Neutrophil (primary cell): ENCODE data around the gene KRTAP6-1.

ENCODE experiments used
- H3K27ac ChIP-seq: fragments of 200-600 bp; sonication (generic); 2 replicates; pipeline ENCODE4 v1.5.1; 2016; ENCODE audit warnings: mild to moderate bottlenecking, moderate library complexity
- H3K27me3 ChIP-seq: fragments of 200-600 bp; sonication (generic); 2 replicates; pipeline ENCODE4 v1.6.0; 2016; ENCODE audit warnings: mild to moderate bottlenecking
- H3K36me3 ChIP-seq: fragments of 200-600 bp; sonication (generic); 2 replicates; pipeline ENCODE4 v1.5.1; 2017
- H3K4me1 ChIP-seq, 2 experiments: fragments of 200-600 bp in 1 of 2; sonication (generic) in 1 of 2; 1 replicate in 1 of 2; 2 replicates in 1 of 2; pipeline versions ENCODE4 v1.5.1 to v1.6.1; 2013 to 2016; ENCODE audit warnings: low read depth in 1 of 2, low read length in 1 of 2, mild to moderate bottlenecking in 1 of 2, moderate library complexity in 1 of 2; ENCODE audit not compliant: control insufficient read depth in 1 of 2, insufficient read depth in 1 of 2
- H3K4me3 ChIP-seq, 2 experiments: fragments of 200-600 bp in 1 of 2; sonication (generic) in 1 of 2; 1 replicate in 1 of 2; 2 replicates in 1 of 2; pipeline ENCODE4 v1.5.1; 2013 to 2016; ENCODE audit warnings: low read depth in 1 of 2, low read length in 1 of 2, mild to moderate bottlenecking in 1 of 2, moderate library complexity in 1 of 2
- H3K9me3 ChIP-seq: fragments of 200-600 bp; sonication (generic); 2 replicates; pipeline ENCODE4 v1.5.1; 2016
- TF ChIP-seq, protein P1 (sequence below): fragments of 200-600 bp; sonication (generic); IDR thresholded peaks from 2 replicates; pipeline ENCODE4 v1.5.1; 2016; ENCODE audit warnings: antibody characterized with exemption

KRTAP6-1 gene

DNA sequence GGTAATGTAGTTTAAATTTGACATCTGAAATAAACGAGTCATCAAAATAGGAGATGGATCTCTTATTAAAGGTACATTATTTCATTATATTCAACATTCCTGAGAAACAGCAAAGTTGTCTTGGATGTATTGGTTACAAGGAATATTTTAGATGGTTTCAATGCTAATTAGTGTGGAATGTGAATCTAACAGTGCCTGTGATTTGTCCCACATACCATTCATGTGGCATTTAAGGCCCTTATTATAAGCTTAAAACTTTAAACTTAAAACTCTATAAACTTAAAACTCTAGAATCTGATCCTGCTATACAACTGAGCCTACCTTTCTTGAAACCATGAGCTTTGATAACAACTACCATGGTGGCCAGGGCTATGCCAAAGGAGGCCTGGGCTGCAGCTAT, 12.9 kb downstream of the KRTAP6-1 start, which contains the start of gene KRTAP22-1:
KRTAP22-1 (plus strand) TSS at position 301 of the 400 bp plus-strand sequence.
- TF ChIP-seq, protein P1, sequence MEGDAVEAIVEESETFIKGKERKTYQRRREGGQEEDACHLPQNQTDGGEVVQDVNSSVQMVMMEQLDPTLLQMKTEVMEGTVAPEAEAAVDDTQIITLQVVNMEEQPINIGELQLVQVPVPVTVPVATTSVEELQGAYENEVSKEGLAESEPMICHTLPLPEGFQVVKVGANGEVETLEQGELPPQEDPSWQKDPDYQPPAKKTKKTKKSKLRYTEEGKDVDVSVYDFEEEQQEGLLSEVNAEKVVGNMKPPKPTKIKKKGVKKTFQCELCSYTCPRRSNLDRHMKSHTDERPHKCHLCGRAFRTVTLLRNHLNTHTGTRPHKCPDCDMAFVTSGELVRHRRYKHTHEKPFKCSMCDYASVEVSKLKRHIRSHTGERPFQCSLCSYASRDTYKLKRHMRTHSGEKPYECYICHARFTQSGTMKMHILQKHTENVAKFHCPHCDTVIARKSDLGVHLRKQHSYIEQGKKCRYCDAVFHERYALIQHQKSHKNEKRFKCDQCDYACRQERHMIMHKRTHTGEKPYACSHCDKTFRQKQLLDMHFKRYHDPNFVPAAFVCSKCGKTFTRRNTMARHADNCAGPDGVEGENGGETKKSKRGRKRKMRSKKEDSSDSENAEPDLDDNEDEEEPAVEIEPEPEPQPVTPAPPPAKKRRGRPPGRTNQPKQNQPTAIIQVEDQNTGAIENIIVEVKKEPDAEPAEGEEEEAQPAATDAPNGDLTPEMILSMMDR = no peak
- Histone ChIP-seq H3K9me3 (no peaks in the 10 kb centered on the region), H3K27ac (no peak within 1 kb of the TSS), H3K27me3 (no peaks in the 10 kb centered on the region), H3K36me3 (no peaks in the 10 kb centered on the region), H3K4me3 (no peak within 1 kb of the TSS), H3K4me1 (no peaks in the 10 kb centered on the region)

DNA sequence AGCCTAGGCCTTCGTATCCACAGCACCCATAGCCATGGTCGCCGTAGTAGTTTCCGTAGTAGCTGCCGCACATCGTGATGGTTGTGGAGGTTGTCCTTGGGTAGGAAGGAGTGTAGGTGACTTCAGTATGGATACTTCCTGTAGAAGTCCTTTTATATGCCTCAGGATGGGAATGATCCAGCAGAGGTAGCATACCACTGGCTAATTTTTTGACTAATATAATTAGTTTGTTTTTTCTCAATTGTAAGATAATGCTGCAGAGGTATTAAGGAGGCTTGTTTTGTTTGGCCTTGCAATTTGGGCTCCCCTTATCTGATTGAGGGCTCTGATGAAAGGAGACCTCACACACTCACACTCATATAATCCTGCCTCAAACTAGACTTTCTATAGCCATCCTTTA, 14.9 kb downstream of the KRTAP6-1 start, which contains the start of gene KRTAP6-2:
KRTAP6-2 (minus strand) TSS at position 101 of the 400 bp plus-strand sequence; CDS start at position 73, 28 bp downstream.
- Histone ChIP-seq H3K27me3 (no peaks in the 10 kb centered on the region), H3K27ac (no peak within 1 kb of the TSS), H3K4me1 (no peaks in the 10 kb centered on the region), H3K9me3 (no peaks in the 10 kb centered on the region), H3K36me3 (no peaks in the 10 kb centered on the region), H3K4me3 (no peak within 1 kb of the TSS)
- TF ChIP-seq, protein P1 = no peak

DNA sequence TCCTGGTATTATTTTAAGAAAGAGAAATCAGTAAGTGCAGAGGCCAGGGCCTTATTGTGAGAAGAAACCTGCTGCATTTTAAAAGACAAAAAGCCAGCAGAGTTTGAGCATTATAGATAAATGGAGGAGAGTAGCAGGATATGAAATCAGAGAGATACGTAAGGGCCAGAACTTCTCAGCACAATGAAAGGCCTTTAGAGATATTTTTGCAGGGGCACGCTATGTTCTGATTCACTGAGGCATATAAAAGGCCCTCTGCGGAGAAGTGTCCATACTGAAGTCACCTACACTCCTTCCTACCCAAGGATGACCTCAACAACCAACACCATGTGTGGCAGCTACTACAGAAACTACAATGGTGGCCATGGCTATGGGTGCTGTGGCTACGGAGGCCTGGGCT, 21.6 kb downstream of the KRTAP6-1 start, which contains the start of gene KRTAP6-3:
KRTAP6-3 (plus strand) TSS at position 301 of the 400 bp plus-strand sequence; CDS start at position 307, 6 bp downstream.
- Histone ChIP-seq H3K4me1 (no peaks in the 10 kb centered on the region), H3K27ac (no peak within 1 kb of the TSS), H3K36me3 (no peaks in the 10 kb centered on the region), H3K4me3 (no peak within 1 kb of the TSS), H3K9me3 (no peaks in the 10 kb centered on the region), H3K27me3 (no peaks in the 10 kb centered on the region)
- TF ChIP-seq, protein P1 = no peak

DNA sequence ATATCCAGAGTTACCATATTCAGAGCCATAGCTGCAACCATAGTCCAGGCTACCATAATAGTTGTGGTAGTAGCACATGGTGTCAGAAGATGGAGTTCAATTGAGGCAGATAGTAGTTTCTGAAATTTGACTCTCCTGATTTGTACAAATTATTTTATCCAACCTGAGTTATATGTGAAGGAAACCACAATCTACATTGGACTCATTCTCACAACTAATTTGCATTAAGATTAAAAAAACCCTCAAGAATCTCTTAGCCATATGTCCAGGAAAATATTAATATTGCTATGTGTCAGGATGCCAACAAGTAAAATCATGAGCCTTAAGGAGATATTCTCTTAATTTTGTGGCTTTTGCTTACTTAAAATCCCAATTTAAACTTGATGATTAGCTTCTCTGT, 23.4 kb downstream of the KRTAP6-1 start, which contains the start of gene KRTAP22-2:
KRTAP22-2 (minus strand) TSS at position 101 of the 400 bp plus-strand sequence.
- H3K27me3 ChIP-seq = no peaks in the 10 kb centered on the region
- no peaks in the 10 kb centered on the region for H3K9me3 ChIP-seq
- H3K36me3 ChIP-seq = no peaks in the 10 kb centered on the region
- TF ChIP-seq, protein P1 = no peak
- no peak within 1 kb of the TSS for H3K27ac ChIP-seq
- no peak within 1 kb of the TSS for H3K4me3 ChIP-seq
- no peaks in the 10 kb centered on the region for H3K4me1 ChIP-seq

DNA sequence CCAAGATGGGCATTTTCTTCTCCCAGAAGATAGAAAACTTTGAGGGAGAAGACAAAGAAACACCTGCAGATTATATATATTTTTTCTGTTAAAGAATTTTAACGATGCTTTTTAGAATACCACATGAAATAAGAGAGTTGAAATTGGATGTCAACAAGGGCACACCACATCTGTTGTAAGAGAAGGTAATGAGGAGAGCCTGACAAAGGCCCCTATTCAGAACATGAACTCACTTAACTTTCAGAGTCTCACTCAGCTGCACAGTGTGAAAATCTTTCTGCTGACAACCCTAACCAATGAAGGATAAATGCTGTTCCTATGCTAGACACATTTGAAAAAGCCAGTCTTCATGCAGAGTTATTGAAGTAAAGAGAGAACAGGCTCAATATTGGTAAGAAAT, 30.9 kb downstream of the KRTAP6-1 start:
- TF ChIP-seq, protein P1 = no peak
- no peaks in the 10 kb centered on the region for H3K4me1 ChIP-seq
- no peaks in the 10 kb centered on the region for H3K9me3 ChIP-seq
- no peaks in the 10 kb centered on the region for H3K36me3 ChIP-seq
- H3K4me3 ChIP-seq = no peak overlapping the region
- H3K27me3 ChIP-seq = no peaks in the 10 kb centered on the region
- no peak overlapping the region for H3K27ac ChIP-seq
